Ammon's horn (tissue), 1 donor: ENCODE data around the gene GFOD2.
"Not testable (repeated sequence)": the region's sequence is repeated elsewhere in the genome, so short reads cannot be mapped to it uniquely, and the experiment has no call there.

Experiments used
- DNase-seq: peaks from one replicate; pipeline ENCODE4 v3.0.0-alpha.2; 2016; ENCODE audit warnings: low spot score

The GFOD2 gene

GRCh38 chr16:67702130-67702529 lies 17.0 kb downstream of the GFOD2 start:
- no peak for DNase-seq

GRCh38 chr16:67701420-67701819 lies 17.7 kb downstream of the GFOD2 start:
- DNase-seq = no peak

GRCh38 chr16:67699265-67699664 lies 19.9 kb downstream of the GFOD2 start:
- DNase-seq = no peak

GRCh38 chr16:67697422-67698185 lies 21.5 kb downstream of the GFOD2 start:
- DNase-seq = no peak

- no peak for DNase-seq
Observed at GRCh38 chr16:67694611-67695010, 24.5 kb downstream of the GFOD2 start.

- DNase-seq = not testable (repeated sequence)
Observed at GRCh38 chr16:67693517-67694285, 25.4 kb downstream of the GFOD2 start.

- no peak for DNase-seq
Observed at GRCh38 chr16:67685388-67686112, 33.6 kb downstream of the GFOD2 start.

- DNase-seq = no peak
Observed at GRCh38 chr16:67683767-67684166, 35.3 kb downstream of the GFOD2 start.

GRCh38 chr16:67679935-67680897 lies 38.9 kb downstream of the GFOD2 start:
- no peak for DNase-seq

GRCh38 chr16:67678354-67679023 lies 40.6 kb downstream of the GFOD2 start:
- no peak for DNase-seq

- DNase-seq = no peak
Observed at GRCh38 chr16:67677712-67678111, 41.4 kb downstream of the GFOD2 start.

- no peak for DNase-seq
Observed at GRCh38 chr16:67676939-67677338, 42.2 kb downstream of the GFOD2 start.

GRCh38 chr16:67676516-67676915 lies 42.6 kb downstream of the GFOD2 start:
- DNase-seq = no peak

GRCh38 chr16:67675999-67676398 lies 43.1 kb downstream of the GFOD2 start:
- DNase-seq = no peak

- DNase-seq = peak; percentile 15
Observed at GRCh38 chr16:67675579-67675935, 43.6 kb downstream of the GFOD2 start.

GRCh38 chr16:67674851-67675578 lies 44.1 kb downstream of the GFOD2 start:
- no peak for DNase-seq

GRCh38 chr16:67673712-67674580 lies 45.2 kb downstream of the GFOD2 start:
- DNase-seq = peak; percentile 69

- DNase-seq = peak; percentile 77
Observed at GRCh38 chr16:67672739-67673662, 46.1 kb downstream of the GFOD2 start.
